GM18951 (cell line): Measurements from ENCODE around the gene BLOC1S2.
A peak's percentile ranks its signal among the peaks of the same experiment; 100 is the strongest.

Experiments used
- POLR2A ChIP-seq: IDR thresholded peaks from 4 replicates; pipeline ENCODE4 v1.6.1; 2011; ENCODE audit warnings: mild to moderate bottlenecking; ENCODE audit not compliant: insufficient read length, insufficient read depth; ENCODE audit errors: extremely low read depth
- in situ Hi-C: fragments of 300-500 bp; cut with MboI; formaldehyde crosslinking; loops from one replicate; pipeline ENCODE4 v1.12.0; 2022; ENCODE audit warnings: low sequenced_read_pairs, mixed read lengths, inconsistent platforms; ENCODE audit not compliant: unreplicated experiment

Gene BLOC1S2

DNA sequence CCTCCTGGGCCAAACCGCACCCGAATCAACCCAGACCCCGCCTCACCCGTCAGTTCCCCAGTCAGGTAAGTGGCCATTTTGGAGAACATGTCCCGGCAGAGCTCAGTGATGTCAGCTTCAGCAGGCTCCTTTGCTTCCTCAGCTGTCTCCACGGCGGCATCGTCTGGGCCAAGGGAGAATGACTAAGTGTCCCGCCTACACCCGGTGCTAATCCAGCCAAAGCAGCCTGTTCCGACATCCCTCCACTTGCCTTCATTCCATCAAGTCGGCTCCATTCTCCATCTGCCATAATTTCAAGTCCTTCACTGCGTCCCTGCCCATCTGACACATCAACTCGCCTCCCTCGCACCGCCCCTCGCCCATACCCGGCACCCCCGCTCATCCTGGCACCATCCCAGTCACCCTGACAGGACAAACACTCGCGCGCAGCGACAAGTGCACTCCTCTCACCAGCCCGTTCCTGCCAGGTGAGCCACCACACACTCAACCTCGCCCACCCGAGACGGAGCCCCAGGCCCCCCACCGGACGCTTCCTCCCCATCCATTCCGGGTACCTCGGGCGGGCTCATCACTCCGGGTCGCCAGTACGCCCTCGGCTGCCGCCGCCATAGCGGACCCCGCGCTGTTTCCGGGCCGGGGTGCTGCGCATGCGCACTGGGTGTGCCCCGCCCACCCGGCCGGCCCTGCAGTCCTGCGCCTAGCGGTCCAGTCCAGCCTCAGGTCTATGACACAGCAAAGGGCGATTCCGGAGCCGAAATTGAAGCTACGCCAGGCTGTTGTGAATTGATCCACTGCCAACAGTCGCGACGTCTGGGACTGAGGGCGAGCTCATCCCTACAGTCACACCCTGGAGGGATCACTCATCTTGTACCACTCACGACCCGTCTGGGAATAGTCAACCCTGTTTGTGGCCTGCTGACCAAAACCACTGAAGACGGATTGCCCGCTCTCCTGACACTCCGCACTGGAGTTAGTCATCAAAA is at the start of gene BLOC1S2:
Gene BLOC1S2, minus strand, starts transcription at position 630 of the 983 bp plus-strand sequence. Its CDS starts 21 bp downstream, at position 609.
- in situ Hi-C loops: no loop called here
- TF ChIP-seq POLR2A: peak; percentile 98

DNA sequence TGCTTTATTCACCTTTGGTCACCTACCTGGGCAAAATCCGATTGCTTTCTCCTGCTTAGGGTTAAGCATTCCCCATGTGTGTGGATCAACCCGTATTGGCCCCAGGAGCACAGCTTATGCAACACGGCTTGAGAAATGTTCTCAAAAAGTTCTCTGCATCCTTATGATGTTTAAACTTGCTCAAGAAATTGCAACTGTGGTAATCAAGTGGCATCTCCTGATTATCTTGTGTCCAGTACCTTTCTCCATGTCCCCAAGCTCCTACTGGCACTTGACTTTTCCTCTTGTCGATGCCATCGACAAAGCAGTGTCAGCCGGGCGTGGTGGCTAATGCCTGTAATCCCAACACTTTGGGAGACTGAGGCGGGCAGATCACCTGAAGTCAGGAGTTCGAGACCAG is 48.3 kb upstream of the BLOC1S2 start:
- in situ Hi-C loops: no loop called here
- TF ChIP-seq POLR2A: no peak

DNA sequence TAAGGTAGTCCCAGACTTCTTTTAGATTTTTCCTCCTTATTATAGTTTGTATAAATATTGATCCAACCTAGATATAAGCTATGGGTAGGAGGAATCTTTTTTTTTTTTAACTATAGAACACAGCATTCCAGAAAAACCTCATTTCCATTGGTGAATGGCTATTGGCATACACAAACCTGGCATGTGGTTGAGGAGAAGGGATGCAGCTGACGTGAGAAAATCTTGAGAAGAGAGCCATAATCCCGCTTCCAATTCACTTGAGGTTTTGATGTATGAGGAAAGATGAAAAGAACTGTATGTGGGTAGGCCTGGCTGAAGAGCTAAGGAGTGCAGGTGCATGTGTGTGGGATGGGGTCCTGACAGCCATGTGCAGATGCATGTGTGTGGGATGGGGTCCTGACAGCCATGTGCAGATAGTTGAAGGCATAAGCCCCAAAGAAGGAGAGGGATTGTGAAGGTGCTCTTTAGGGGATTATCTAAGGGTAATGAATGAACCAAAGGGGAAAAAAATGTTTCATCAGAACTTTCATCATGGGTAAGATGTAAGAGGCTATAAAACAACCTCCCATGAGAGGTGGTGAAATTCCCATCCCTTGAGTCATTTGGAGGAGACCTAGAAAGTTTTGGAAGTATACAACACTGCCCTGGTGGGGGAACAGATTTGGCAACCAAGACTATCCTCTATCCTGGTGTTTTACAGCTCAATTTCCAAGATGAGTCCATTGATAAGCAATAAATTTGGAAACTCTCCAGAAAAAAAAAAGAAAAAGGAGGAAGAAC is 47.4 kb upstream of the BLOC1S2 start:
- TF ChIP-seq POLR2A: no peak
- in situ Hi-C loops: no loop called here

DNA sequence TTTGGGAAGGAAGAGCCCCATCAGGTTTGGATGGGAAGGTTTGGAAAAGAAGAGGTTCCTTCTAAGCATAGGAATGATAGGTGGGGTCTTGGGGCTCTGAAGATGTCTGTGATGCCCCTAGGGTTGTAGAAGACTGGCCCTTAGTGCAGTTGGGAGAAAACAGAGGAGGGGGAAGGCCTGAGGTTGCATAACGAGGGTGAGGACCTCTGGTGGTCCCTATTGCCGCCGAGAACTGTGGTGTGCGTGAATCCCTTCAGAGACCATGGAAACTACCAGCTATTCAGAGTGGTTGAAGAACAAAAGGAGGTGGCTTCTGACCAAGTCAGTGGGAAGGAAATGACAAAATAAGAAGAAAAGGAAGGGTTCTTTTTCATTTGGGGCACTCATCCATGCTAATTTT is 46.6 kb upstream of the BLOC1S2 start:
- no peak for TF ChIP-seq POLR2A
- in situ Hi-C loops: no loop called here

DNA sequence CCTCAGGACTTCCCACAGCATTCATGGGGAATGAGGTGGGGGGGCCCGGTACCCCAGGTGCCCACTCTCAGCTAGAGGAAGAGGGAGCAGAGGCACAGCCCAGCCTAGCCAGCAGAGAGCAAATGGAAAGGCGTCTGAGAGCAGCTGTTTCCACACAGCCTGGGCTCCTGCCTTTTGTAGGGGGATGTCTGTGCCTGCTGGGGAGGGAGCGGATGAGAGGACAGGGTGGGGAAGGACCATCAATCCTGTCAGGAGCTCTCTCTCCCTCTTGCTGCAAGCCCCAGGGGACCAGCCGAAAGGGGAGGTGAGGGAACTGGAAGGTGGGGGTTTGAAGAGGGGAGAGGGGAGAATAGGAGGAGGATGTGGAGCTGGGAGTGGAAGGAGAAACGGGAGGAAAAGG is 43.6 kb upstream of the BLOC1S2 start, which contains the start of gene PKD2L1:
Gene PKD2L1, minus strand, starts transcription at position 150 of the 400 bp plus-strand sequence. Its CDS starts 125 bp downstream, at position 25.
- no peak for TF ChIP-seq POLR2A
- in situ Hi-C loops: no loop called here

DNA sequence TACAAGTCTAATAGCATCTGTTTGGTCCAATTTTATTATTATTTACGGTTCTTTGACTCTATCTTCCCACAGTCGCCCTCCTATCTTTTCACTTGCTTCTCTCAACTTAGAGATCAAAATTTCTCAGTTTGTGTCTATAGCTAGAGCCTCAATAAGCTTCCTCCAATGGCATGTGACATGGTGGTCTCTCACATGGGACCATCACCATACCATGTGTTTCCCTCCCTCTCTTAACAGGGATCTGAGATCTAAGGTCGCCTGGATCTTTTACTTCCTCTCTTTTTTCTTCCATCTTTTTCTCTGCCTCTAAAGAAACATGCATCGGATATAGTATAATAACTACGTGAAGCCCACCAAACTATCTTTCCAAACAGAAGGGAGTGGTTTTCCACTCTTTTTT is 41.7 kb upstream of the BLOC1S2 start:
- TF ChIP-seq POLR2A: no peak
- in situ Hi-C loops: no loop called here

DNA sequence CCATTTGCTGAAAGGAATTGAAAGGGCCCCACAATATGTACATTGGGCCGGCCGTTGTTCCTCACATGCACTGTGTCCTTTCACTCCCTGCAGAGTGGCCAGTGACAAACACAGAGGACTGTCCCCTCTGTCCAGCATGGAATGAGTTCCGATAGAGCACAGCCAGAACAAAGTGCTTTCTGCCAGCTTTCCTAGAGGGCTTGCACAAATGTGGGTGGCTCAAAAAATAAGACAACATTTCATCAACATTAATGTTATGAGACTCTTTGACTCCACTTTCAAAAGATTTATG is 41.2 kb upstream of the BLOC1S2 start:
- TF ChIP-seq POLR2A: no peak
- in situ Hi-C loops: no loop called here

DNA sequence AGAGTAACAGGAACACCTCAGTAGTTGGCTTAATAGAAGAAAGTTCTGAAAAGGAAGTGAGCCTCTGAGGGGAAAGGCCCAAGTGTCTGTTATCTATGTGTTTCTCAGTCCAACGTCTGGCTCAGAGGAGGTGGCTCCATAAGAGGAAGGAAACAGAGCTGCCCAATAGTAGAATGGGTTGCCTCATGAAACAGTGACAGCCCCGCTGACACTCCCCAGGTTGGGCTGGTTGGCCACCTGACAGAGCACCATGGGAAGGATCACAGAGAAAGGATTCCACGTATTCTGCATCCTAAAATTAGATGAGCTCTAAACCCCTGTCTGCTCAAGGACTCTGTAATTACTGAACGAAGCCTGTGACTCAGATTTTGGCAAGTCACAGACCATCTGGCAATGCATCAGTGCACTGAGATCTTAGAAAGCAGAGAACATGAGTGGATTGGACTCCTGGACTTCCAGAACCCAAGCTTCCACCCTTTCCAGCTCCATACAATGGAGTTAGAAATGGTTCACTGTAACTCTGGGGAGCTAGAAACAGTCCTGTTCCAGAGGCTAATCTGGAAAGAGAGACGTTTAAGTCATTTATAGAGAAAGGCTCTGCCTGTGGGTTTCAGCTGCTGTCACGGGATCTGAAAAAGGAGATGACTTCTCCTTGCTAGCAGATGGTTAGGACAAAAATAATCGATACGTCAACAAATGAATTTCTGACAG is 40.7 kb upstream of the BLOC1S2 start:
- in situ Hi-C loops: no loop called here
- TF ChIP-seq POLR2A: no peak

DNA sequence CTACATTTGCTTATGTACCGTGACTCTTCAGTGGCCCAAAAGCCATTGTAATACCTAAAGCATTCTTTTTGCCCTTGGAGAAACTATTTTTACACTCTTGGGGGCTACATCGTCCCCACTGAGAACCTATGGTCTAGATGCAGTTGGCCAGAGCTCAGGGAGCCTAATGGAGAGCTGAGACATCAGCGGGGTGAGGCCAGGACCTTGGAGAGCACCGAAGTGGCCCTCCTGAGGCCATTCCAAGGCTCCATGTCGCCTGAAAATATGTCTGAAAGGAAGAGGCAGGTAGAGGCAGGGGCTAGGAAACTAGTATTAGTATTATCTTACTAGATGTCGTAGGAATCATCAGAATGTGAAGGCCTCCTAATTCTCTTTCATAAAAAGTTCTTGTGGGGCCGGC is 38.7 kb upstream of the BLOC1S2 start:
- no peak for TF ChIP-seq POLR2A
- in situ Hi-C loops: no loop called here

DNA sequence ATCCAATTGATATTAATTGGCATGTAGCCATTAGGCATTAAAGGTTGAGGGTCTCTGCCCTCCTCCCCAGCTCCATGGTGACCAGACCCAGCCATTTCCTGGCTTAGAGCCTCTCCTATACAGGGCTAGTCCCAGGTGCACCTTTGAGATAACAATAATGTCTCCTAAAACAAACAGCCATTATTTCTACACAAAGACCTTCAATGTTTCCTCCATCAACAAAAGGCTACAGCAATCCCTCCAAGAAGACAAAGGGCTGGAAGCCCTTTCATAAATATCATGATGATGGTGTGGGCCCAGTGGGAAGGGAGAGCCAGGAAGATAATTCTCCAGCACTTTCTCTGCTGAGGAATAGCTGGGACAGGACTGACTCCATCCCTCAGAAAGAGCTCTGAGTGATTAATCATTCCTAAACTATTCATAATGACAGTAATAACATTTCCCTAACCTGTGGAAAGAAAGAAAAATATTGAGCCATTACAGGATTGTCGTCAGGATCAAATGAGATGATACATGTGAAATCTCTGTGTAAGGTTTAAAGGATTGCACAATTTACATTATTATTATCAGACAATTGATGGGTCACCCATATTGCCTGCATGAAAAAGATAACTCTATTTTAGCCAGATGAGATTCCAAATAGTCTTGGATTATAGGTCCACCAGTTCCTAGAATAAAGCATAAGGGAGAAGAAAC is 33.4 kb upstream of the BLOC1S2 start:
- no peak for TF ChIP-seq POLR2A
- in situ Hi-C loops: no loop called here

DNA sequence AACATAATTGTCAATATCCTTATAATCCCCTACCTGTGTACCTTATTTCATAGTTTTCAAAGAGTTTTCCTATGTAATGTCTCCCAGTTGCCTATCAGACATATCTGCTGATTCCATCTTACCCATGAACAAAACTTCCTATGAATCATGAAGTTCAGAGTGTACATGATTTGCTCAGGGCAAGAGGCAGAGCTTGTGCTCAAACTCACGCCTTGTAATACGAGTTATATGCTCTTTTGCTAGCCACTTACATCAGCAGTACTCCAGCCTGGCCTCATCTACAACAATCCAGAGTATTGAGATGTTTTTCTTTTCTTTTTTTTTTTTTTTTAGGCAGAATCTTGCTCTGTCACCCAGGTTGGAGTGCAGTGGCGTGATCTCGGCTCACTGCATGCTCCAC is 31.7 kb upstream of the BLOC1S2 start:
- TF ChIP-seq POLR2A: no peak
- in situ Hi-C loops: no loop called here

DNA sequence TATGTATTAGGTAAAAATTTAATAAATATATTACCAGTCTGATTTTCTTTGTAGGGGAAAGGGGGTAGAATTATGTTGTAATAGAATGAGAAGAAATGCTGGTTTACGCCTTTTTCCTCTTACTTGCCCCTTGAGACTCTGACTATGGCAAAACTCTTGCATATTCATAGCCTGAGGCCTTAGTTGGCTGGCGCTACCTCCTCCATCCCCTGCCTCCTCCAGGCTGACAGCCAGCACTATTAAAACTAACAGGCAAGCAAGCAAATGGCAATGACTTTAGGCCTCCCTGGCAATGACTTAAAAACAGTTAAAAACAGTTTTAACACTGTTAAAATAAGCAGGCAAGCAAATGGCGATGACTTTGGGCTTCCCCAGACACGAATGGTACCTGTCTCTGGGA is 29.1 kb upstream of the BLOC1S2 start:
- in situ Hi-C loops: no loop called here
- no peak for TF ChIP-seq POLR2A

DNA sequence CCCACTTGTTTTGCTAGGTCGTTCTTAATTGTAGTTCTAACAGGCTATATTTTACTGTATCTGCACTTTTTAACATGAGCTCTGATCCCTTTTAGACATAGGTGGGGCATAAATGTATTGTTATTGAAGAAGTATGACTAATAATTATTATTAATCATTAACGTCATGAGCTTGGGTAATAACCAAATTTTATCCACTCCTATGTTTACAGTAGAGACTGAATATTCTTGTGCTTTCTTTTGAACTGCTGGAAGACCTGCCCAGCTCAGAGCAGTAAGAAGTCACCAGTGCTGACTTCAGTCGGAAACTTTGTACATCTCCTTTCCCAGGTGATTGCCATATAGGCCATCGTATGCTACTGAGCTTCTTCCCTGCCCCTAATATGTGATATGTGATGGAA is 24.8 kb upstream of the BLOC1S2 start:
- no peak for TF ChIP-seq POLR2A
- in situ Hi-C loops: no loop called here

DNA sequence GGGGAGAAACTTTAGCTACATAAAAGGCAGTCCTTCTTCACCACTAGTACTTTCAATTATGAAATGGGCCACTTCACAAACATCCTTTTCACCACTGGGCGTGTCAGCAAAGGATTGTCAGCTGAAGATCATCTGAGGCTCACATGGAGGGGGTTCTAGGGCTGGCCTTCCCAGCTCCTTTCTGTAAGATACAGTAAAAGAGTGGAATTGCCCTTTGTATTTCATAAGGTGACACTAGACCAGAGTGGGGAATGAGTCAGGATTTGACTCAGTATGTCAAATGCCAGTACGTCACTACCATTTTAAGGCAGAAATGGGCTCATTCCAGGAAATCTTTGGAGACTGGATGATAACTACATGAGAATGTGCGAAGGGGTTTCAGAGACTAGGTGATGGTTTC is 21.2 kb upstream of the BLOC1S2 start:
- TF ChIP-seq POLR2A: no peak
- in situ Hi-C loops: no loop called here
